ENCODE results near the gene CDC42BPB.
"Not testable (repeated sequence)": the region's sequence is repeated elsewhere in the genome, so short reads cannot be mapped to it uniquely, and the experiment has no call there.

The CDC42BPB gene

GRCh38 chr14:102909462-102909861 lies 147.9 kb downstream of the CDC42BPB start:
- DNase-seq = no peak

GRCh38 chr14:102908766-102909455 lies 148.4 kb downstream of the CDC42BPB start:
- DNase-seq = no peak

GRCh38 chr14:102907980-102908730 lies 149.2 kb downstream of the CDC42BPB start:
- no peak for DNase-seq

GRCh38 chr14:102907303-102907844 lies 150.0 kb downstream of the CDC42BPB start:
- no peak for DNase-seq

GRCh38 chr14:102906616-102907302 lies 150.6 kb downstream of the CDC42BPB start:
- no peak for DNase-seq

- no peak for DNase-seq
These were observed 151.9 kb downstream of the CDC42BPB start for GRCh38 chr14:102905116-102906108.

GRCh38 chr14:102903889-102904512 lies 153.3 kb downstream of the CDC42BPB start:
- no peak for DNase-seq

- DNase-seq = no peak
These were observed 154.0 kb downstream of the CDC42BPB start for GRCh38 chr14:102903248-102903888.

GRCh38 chr14:102902523-102903247 lies 154.7 kb downstream of the CDC42BPB start:
- DNase-seq = no peak

- no peak for DNase-seq
These were observed 155.3 kb downstream of the CDC42BPB start for GRCh38 chr14:102902086-102902485.

- DNase-seq = no peak
These were observed 155.7 kb downstream of the CDC42BPB start for GRCh38 chr14:102901633-102902032.

- DNase-seq = no peak
These were observed 156.4 kb downstream of the CDC42BPB start for GRCh38 chr14:102900631-102901571.

GRCh38 chr14:102899516-102899900 lies 157.8 kb downstream of the CDC42BPB start:
- DNase-seq = no peak

- DNase-seq = no peak
These were observed 158.4 kb downstream of the CDC42BPB start for GRCh38 chr14:102898776-102899515.

- no peak for DNase-seq
These were observed 159.1 kb downstream of the CDC42BPB start for GRCh38 chr14:102898298-102898697.

- no peak for DNase-seq
These were observed 159.9 kb downstream of the CDC42BPB start for GRCh38 chr14:102897299-102898027.

GRCh38 chr14:102896735-102897134 lies 160.6 kb downstream of the CDC42BPB start:
- not testable (repeated sequence) for DNase-seq

- DNase-seq = no peak
These were observed 163.9 kb downstream of the CDC42BPB start for GRCh38 chr14:102893452-102893851.
